NCI-H82 treated with DMSO at 0.1 percent for 48 hours (cell line): ENCODE data around the gene ALLC.

Experiments used
- DNase-seq: peaks from one replicate; lab custom pipeline; 2025; ENCODE audit not compliant: unreplicated experiment; lab: John Stamatoyannopoulos, UW

The ALLC gene

GRCh38 chr2:3709225-3709624 is 51.2 kb downstream of the ALLC start:
- no peak for DNase-seq

DNA sequence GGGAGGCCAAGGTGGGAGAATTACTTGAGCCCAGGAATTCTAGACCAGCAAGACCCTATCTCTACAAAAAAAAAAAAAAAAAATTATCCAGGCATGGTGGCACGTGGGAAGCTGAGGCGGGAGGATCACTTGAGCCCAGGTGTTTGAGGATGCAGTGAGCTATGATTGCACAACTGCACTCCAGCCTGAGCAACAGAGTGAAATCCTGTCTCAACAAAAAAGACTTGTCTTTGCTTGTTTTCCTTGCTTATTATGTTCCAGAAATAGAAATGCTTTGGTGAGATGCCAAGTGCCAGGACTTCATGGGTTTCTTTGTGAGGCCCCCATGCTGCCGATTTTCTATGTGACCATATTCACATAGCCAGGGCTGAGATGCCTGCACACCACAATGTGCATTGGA is 54.4 kb downstream of the ALLC start:
- no peak for DNase-seq

GRCh38 chr2:3712831-3713503 is 55.0 kb downstream of the ALLC start:
- no peak for DNase-seq

- DNase-seq, result no peak
Measured at GRCh38 chr2:3718679-3719078, 60.7 kb downstream of the ALLC start.

GRCh38 chr2:3725002-3725401 is 67.0 kb downstream of the ALLC start:
- DNase-seq, result no peak

DNA sequence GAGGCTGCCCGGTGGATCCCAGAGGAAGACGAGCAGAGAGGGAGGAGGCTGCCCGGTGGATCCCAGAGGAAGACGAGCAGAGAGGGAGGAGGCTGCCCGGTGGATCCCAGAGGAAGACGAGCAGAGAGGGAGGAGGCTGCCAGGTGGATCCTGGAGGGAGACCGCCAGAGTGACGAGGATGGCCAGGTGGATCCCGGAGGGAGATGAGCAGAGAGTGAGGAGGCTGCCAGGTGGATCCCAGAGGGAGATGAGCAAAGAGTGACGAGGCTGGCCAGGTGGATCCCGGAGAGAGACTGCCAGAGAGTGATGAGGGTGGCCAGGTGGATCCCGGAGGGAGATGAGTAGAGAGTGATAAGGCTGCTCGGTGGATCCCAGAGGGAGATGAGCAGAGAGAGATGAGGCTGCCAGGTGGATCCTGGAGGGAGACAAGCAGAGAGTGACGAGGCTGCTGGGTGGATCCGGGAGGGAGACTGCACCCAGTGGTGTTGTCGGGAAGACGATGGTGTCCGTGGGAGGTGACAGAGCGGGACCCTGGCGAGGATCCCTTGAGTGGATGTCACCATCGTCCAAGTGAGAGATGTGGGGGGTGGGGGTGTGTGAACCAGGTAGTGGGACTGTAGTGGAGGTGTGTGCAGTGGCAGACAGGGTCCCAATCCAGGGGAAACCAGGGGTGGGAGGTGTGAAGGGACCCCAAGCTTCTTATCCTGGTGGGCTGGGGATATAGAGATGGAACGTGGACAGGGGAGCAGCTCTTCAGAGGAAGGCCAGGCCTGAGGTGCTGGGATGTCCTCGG is 67.7 kb downstream of the ALLC start:
- DNase-seq, result no peak

DNA sequence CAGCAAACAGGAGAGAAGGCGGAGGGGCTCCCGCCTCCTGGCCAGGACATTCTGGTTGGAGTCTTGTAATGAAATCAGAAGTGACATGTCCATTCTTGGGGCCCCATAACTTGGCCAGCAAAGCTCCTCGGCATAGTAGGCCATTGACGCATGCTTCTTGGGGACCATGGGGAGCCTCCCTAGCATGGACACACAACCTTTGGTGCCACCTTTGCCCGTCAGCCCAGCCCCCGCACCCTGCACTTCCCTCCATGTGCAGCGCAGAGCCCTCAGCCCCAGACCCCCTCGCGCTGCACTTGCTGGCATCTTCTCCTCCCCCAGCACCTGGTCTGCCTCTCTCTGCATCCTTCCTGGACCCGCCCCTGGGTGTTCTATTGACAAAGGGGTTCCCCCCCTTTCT is 68.5 kb downstream of the ALLC start:
- DNase-seq, result no peak

GRCh38 chr2:3727397-3728045 is 69.5 kb downstream of the ALLC start:
- no peak for DNase-seq

GRCh38 chr2:3728104-3729054 is 70.4 kb downstream of the ALLC start:
- peak; percentile 31 for DNase-seq

GRCh38 chr2:3729055-3729448 is 71.1 kb downstream of the ALLC start:
- no peak for DNase-seq

DNA sequence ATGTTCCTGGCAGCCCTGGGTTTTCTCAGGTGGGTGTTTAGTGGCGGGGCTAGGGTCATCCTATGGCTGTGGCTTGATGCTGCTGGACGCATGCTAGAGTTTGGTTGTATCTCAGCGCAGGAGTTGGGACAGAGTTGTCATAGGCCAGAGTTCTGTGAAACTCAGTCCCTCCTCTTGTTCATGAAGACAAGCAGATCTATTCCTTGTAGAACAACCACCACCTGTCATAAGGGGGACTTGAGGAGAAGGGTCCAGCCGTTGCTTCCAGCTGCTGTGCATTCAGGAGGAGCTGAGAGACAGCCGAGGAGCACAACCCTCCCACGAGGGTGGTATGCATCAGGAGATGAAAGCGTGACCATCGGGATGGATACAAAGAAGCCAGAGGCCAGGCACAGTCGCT is 71.8 kb downstream of the ALLC start:
- DNase-seq, result no peak

DNA sequence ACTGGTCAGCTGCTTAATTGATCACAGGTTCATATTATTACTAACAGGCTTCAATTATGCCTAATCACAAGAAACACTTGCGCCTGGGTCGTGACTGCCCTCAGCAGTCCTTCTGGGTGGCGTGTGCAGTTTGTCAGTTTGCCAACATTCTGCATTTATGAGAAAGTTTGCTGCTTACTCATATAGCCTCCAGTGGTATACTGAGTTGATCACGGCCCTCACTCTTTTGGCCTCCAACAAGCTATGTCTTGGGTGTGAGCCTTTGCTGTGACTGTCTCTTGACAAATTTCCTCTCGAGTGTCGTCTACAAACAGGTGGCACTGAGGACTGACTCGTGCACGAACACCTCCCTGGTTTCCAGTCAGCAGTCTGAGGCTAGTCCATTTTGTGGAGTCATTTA is 72.6 kb downstream of the ALLC start:
- no peak for DNase-seq

DNA sequence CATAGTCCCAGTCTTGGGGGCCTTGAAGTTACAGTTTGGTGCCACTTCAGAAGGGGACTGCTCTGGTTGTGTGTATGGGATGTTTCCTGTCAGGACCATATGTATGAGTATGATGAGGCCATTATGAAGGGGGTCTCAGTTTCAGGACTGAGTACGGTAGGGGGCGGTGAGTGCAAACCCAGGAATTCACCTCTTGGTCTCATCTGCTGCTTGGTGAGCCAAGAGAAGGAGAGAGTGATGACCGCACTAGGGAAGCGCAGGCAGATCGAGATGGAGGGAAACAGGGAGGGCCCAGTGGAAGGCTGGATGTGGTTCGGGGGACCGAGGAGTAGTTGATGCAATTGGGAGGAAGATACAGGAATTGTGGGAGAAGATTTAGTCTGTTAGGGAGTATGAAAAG is 73.8 kb downstream of the ALLC start:
- no peak for DNase-seq

GRCh38 chr2:3736112-3736511 is 78.1 kb downstream of the ALLC start:
- DNase-seq, result no peak

- no peak for DNase-seq
Measured at GRCh38 chr2:3737128-3737527, 79.1 kb downstream of the ALLC start.

GRCh38 chr2:3738454-3738853 is 80.5 kb downstream of the ALLC start:
- DNase-seq, result peak; percentile 34

- no peak for DNase-seq
Measured at GRCh38 chr2:3739313-3739712, 81.3 kb downstream of the ALLC start.

- DNase-seq, result no peak
Measured at GRCh38 chr2:3741396-3741795, 83.4 kb downstream of the ALLC start.

DNA sequence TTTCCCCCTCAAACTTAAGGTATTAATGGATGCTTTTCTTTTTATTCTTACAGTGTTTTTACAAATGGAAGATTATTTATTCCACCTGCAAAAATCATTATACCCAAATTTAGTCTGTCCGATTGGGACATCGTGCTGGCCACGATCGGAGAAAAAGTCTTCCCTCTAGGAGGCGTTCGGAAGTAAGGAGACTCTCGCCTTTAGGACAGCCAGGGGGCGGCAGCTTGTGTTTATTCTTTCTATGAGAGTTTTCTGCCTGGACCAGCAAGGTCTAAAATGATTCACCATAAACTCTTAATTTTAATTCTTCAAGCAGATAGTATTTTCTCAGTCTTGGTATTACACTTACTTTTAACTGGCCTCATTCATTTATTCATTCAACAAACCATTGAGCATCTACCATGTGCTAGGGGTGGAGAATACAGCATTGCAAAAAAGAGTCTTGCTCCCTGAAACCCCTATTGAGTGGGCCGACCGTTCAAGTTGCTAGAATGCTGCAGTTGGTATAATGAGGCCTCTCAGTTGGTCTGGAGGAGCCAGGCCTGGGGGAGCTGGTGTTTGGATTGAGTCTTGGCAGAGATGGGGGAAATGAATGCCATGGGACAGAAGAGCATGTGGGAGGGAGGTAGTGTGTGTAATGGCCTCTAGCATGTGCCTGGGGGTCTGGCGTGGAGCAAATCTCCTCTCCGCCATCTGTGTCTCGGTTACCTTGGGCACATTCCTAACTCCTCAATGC is 84.0 kb downstream of the ALLC start:
- DNase-seq, result no peak

- no peak for DNase-seq
Measured at GRCh38 chr2:3742743-3743508, 84.9 kb downstream of the ALLC start.
